ENCODE data around the gene RPL10A. TPM values are rescaled to one million over a fixed set of nuclear protein-coding genes. Genes with fewer than 3 reads are reported as not detected.

Gene RPL10A
- total RNA-seq, 1 donor from 2014 or later: 1,245 TPM

GRCh38 chr6:35506536-35506935 is 38.3 kb downstream of the RPL10A start:
- no peak for DNase-seq (ENCODE audit: extremely low spot score, unreplicated experiment)
- no peaks in the 10 kb centered on the region for H3K4me1 Mint-ChIP-seq (ENCODE audit: unreplicated experiment)

GRCh38 chr6:35507221-35507620 is 39.0 kb downstream of the RPL10A start:
- Mint-ChIP-seq H3K27me3 (ENCODE audit: unreplicated experiment) (peaks cover 5% of the 10 kb centered on the region), H3K4me3 (ENCODE audit: unreplicated experiment) (no peak overlapping the region), H3K36me3 (ENCODE audit: unreplicated experiment) (no peaks in the 10 kb centered on the region), H3K4me1 (ENCODE audit: unreplicated experiment) (no peaks in the 10 kb centered on the region), H3K27ac (ENCODE audit: unreplicated experiment) (no peak overlapping the region), H3K9me3 (ENCODE audit: unreplicated experiment) (no peaks in the 10 kb centered on the region)
- DNase-seq (ENCODE audit: extremely low spot score, unreplicated experiment): no peak
- TF ChIP-seq, protein P1, sequence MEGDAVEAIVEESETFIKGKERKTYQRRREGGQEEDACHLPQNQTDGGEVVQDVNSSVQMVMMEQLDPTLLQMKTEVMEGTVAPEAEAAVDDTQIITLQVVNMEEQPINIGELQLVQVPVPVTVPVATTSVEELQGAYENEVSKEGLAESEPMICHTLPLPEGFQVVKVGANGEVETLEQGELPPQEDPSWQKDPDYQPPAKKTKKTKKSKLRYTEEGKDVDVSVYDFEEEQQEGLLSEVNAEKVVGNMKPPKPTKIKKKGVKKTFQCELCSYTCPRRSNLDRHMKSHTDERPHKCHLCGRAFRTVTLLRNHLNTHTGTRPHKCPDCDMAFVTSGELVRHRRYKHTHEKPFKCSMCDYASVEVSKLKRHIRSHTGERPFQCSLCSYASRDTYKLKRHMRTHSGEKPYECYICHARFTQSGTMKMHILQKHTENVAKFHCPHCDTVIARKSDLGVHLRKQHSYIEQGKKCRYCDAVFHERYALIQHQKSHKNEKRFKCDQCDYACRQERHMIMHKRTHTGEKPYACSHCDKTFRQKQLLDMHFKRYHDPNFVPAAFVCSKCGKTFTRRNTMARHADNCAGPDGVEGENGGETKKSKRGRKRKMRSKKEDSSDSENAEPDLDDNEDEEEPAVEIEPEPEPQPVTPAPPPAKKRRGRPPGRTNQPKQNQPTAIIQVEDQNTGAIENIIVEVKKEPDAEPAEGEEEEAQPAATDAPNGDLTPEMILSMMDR (IDR thresholded peaks at IDR 0.05): no peak

More at GRCh38 chr6:35506536-35506935, 38.3 kb downstream of the RPL10A start:
- TF ChIP-seq, protein P1 (IDR thresholded peaks at IDR 0.05): no peak
- H3K27me3 Mint-ChIP-seq (ENCODE audit: unreplicated experiment): peaks cover 5% of the 10 kb centered on the region
- no peaks in the 10 kb centered on the region for H3K9me3 Mint-ChIP-seq (ENCODE audit: unreplicated experiment)
- no peak overlapping the region for H3K27ac Mint-ChIP-seq (ENCODE audit: unreplicated experiment)
- no peaks in the 10 kb centered on the region for H3K36me3 Mint-ChIP-seq (ENCODE audit: unreplicated experiment)
- no peak overlapping the region for H3K4me3 Mint-ChIP-seq (ENCODE audit: unreplicated experiment)

- Mint-ChIP-seq H3K4me1 (ENCODE audit: unreplicated experiment) (no peaks in the 10 kb centered on the region), H3K27me3 (ENCODE audit: unreplicated experiment) (peaks cover 5% of the 10 kb centered on the region), H3K9me3 (ENCODE audit: unreplicated experiment) (no peaks in the 10 kb centered on the region), H3K4me3 (ENCODE audit: unreplicated experiment) (no peak overlapping the region), H3K27ac (ENCODE audit: unreplicated experiment) (no peak overlapping the region), H3K36me3 (ENCODE audit: unreplicated experiment) (no peaks in the 10 kb centered on the region)
- TF ChIP-seq, protein P1 (IDR thresholded peaks at IDR 0.05): no peak
- no peak for DNase-seq (ENCODE audit: extremely low spot score, unreplicated experiment)
These were observed 39.8 kb downstream of the RPL10A start for GRCh38 chr6:35508027-35508426.

GRCh38 chr6:35508542-35508941 is 40.3 kb downstream of the RPL10A start:
- Mint-ChIP-seq H3K9me3 (ENCODE audit: unreplicated experiment) (no peaks in the 10 kb centered on the region), H3K36me3 (ENCODE audit: unreplicated experiment) (no peaks in the 10 kb centered on the region), H3K4me3 (ENCODE audit: unreplicated experiment) (no peak overlapping the region), H3K4me1 (ENCODE audit: unreplicated experiment) (no peaks in the 10 kb centered on the region), H3K27ac (ENCODE audit: unreplicated experiment) (no peak overlapping the region), H3K27me3 (ENCODE audit: unreplicated experiment) (peaks cover 5% of the 10 kb centered on the region)
- DNase-seq (ENCODE audit: extremely low spot score, unreplicated experiment): no peak
- TF ChIP-seq, protein P1 (IDR thresholded peaks at IDR 0.05): no peak

GRCh38 chr6:35510916-35511561 is 42.8 kb downstream of the RPL10A start:
- DNase-seq (ENCODE audit: extremely low spot score, unreplicated experiment): no peak
- H3K4me3 Mint-ChIP-seq (ENCODE audit: unreplicated experiment): no peak overlapping the region
- no peak overlapping the region for H3K27ac Mint-ChIP-seq (ENCODE audit: unreplicated experiment)
- H3K4me1 Mint-ChIP-seq (ENCODE audit: unreplicated experiment): no peaks in the 10 kb centered on the region
- TF ChIP-seq, protein P1 (IDR thresholded peaks at IDR 0.05): no peak
- H3K27me3 Mint-ChIP-seq (ENCODE audit: unreplicated experiment): no peaks in the 10 kb centered on the region
- no peaks in the 10 kb centered on the region for H3K36me3 Mint-ChIP-seq (ENCODE audit: unreplicated experiment)
- no peaks in the 10 kb centered on the region for H3K9me3 Mint-ChIP-seq (ENCODE audit: unreplicated experiment)
